ENCODE measurements around the gene BRCC3. TPM values are rescaled to one million over a fixed set of nuclear protein-coding genes. Genes with fewer than 3 reads are reported as not detected.

BRCC3 gene
- total RNA-seq, 2 experiments from 2014 or later = 12.6 to 12.8 TPM

DNA sequence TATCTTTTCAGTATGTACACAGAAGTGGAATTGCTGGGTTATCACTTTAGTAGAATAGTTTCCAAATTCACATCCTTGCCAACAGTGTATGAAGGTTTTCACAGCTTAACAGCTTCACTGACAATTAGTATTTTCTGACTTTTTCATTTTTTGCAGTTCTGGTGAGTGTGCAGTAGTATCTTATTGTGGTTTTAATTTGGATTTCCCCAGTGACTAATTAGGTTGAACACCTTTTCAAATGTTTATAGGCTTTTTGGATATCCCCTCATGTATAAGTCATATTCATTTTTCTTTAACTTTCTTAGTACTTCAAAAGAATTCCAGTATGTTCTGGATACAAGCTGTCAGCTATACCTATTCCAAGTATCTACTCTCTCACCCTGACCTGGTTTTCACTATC is 37.1 kb downstream of the BRCC3 start:
- POLR2A ChIA-PET = no interaction called here
- Mint-ChIP-seq H3K4me3 (no peak overlapping the region), H3K27ac (no peak overlapping the region), H3K36me3 (ENCODE audit: low read depth) (peaks cover 49% of the 10 kb centered on the region), H3K9me3 (no peaks in the 10 kb centered on the region), H3K4me1 (ENCODE audit: low read depth) (peaks cover 7% of the 10 kb centered on the region), H3K27me3 (no peaks in the 10 kb centered on the region)
- ATAC-seq (ENCODE audit: poor library complexity) = no peak
- intact Hi-C loops (cut with DNase I, micrococcal nuclease) = loop anchor here in 1 of 2 experiments (10.0 kb wide), 1 partner anchor 546 kb away; no protein-coding TSS in a partner anchor
- H3K9me3 ChIP-seq (ENCODE audit: control insufficient read depth in 1 of 2, insufficient read depth in 1 of 2, low read length in 2 of 2) = no peaks in the 10 kb centered on the region
- peaks cover 15% of the 10 kb centered on the region for H3K36me3 ChIP-seq (ENCODE audit: insufficient read depth, low read length)
- H3K27ac ChIP-seq (ENCODE audit: low read depth in 1 of 2, low read length in 2 of 2) = no peak overlapping the region
- H3K4me3 ChIP-seq (ENCODE audit: low read length) = no peak overlapping the region
- CTCF ChIA-PET = no interaction called here
- TF ChIP-seq, protein P1, sequence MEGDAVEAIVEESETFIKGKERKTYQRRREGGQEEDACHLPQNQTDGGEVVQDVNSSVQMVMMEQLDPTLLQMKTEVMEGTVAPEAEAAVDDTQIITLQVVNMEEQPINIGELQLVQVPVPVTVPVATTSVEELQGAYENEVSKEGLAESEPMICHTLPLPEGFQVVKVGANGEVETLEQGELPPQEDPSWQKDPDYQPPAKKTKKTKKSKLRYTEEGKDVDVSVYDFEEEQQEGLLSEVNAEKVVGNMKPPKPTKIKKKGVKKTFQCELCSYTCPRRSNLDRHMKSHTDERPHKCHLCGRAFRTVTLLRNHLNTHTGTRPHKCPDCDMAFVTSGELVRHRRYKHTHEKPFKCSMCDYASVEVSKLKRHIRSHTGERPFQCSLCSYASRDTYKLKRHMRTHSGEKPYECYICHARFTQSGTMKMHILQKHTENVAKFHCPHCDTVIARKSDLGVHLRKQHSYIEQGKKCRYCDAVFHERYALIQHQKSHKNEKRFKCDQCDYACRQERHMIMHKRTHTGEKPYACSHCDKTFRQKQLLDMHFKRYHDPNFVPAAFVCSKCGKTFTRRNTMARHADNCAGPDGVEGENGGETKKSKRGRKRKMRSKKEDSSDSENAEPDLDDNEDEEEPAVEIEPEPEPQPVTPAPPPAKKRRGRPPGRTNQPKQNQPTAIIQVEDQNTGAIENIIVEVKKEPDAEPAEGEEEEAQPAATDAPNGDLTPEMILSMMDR (IDR thresholded peaks at IDR 0.05) = no peak
- DNase-seq = no peak
- H3K27me3 ChIP-seq (ENCODE audit: control insufficient read depth in 1 of 2, insufficient read depth in 2 of 2, low read length in 2 of 2) = no peaks in the 10 kb centered on the region
- H3K4me1 ChIP-seq (ENCODE audit: insufficient read depth, low read length) = no peaks in the 10 kb centered on the region

DNA sequence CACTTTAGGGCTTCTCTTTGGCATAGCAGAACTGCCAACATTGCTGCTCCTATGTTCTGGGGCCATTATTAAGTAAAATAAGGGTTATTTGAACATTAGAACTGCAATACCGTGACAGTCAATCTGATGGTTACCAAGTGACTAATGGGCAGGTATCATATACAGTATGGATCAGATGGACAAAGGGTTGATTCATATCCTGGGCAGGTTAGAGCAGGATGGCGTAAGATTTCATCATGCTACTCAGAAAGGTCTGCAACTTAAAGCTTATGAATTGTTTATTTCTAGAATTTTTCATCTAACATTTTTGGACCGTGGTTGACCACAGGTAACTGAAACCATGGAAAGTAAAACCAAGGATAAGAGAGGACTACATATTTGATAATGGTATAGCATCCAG is 40.9 kb downstream of the BRCC3 start:
- H3K9me3 ChIP-seq (ENCODE audit: control insufficient read depth in 1 of 2, insufficient read depth in 1 of 2, low read length in 2 of 2) = no peaks in the 10 kb centered on the region
- Mint-ChIP-seq H3K4me3 (no peak overlapping the region), H3K9me3 (no peaks in the 10 kb centered on the region), H3K4me1 (ENCODE audit: low read depth) (no peaks in the 10 kb centered on the region), H3K36me3 (ENCODE audit: low read depth) (peaks cover 39% of the 10 kb centered on the region), H3K27ac (no peak overlapping the region), H3K27me3 (no peaks in the 10 kb centered on the region)
- CTCF ChIA-PET = no interaction called here
- no peak overlapping the region for H3K4me3 ChIP-seq (ENCODE audit: low read length)
- ATAC-seq (ENCODE audit: poor library complexity) = no peak
- POLR2A ChIA-PET = no interaction called here
- no peak for DNase-seq
- no peak overlapping the region for H3K27ac ChIP-seq (ENCODE audit: low read depth in 1 of 2, low read length in 2 of 2)
- intact Hi-C loops (cut with DNase I, micrococcal nuclease) = no loop called here
- H3K27me3 ChIP-seq (ENCODE audit: control insufficient read depth in 1 of 2, insufficient read depth in 2 of 2, low read length in 2 of 2) = no peaks in the 10 kb centered on the region
- TF ChIP-seq, protein P1 (IDR thresholded peaks at IDR 0.05) = no peak
- H3K4me1 ChIP-seq (ENCODE audit: insufficient read depth, low read length) = no peaks in the 10 kb centered on the region
- peaks cover 22% of the 10 kb centered on the region for H3K36me3 ChIP-seq (ENCODE audit: insufficient read depth, low read length)

DNA sequence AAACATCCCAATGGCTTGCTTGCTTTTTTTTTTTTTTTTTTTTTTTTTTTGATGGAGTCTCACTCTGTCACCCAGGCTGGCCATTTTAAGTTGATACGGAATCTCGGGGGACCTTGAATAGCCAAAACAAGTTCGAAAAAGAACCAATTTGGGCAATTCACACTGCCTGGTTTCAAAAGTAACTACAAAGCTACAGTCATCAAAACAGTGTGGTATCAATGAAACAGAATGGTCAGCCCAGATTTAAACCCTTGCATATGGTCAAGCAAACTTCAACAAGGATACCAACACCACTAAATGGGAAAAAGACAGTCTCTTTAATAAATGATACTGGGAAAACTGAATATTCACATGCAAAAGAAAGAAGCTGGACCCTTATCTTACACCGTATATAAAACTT is 41.8 kb downstream of the BRCC3 start:
- CTCF ChIA-PET = no interaction called here
- Histone ChIP-seq H3K4me1 (ENCODE audit: insufficient read depth, low read length) (no peaks in the 10 kb centered on the region), H3K27ac (ENCODE audit: low read depth in 1 of 2, low read length in 2 of 2) (no peak overlapping the region), H3K4me3 (ENCODE audit: low read length) (no peak overlapping the region), H3K27me3 (ENCODE audit: control insufficient read depth in 1 of 2, insufficient read depth in 2 of 2, low read length in 2 of 2) (no peaks in the 10 kb centered on the region), H3K36me3 (ENCODE audit: insufficient read depth, low read length) (peaks cover 24% of the 10 kb centered on the region), H3K9me3 (ENCODE audit: control insufficient read depth in 1 of 2, insufficient read depth in 1 of 2, low read length in 2 of 2) (no peaks in the 10 kb centered on the region)
- TF ChIP-seq, protein P1 (IDR thresholded peaks at IDR 0.05) = no peak
- ATAC-seq (ENCODE audit: poor library complexity) (no peak), DNase-seq (no peak)
- Mint-ChIP-seq H3K36me3 (ENCODE audit: low read depth) (peaks cover 35% of the 10 kb centered on the region), H3K4me3 (no peak overlapping the region), H3K27me3 (no peaks in the 10 kb centered on the region), H3K27ac (no peak overlapping the region), H3K4me1 (ENCODE audit: low read depth) (no peaks in the 10 kb centered on the region), H3K9me3 (no peaks in the 10 kb centered on the region)
- POLR2A ChIA-PET = no interaction called here
- intact Hi-C loops (cut with DNase I, micrococcal nuclease) = no loop called here
